AG10803 (cell line): ENCODE data around the gene NSUN2.

Experiments used
- DNase-seq: peaks from one replicate; pipeline ENCODE4 v3.0.0; 2010; ENCODE audit warnings: low read depth
- H3K4me3 ChIP-seq: 2 replicates; pipeline ENCODE4 v1.5.1; 2011; ENCODE audit warnings: mild to moderate bottlenecking, low read length, control low read depth
- CTCF ChIP-seq: conservative IDR thresholded peaks from 2 replicates; pipeline ENCODE4 v1.5.1; 2011; ENCODE audit warnings: mild to moderate bottlenecking, low read length, control low read depth, inconsistent platforms

The NSUN2 gene

DNA sequence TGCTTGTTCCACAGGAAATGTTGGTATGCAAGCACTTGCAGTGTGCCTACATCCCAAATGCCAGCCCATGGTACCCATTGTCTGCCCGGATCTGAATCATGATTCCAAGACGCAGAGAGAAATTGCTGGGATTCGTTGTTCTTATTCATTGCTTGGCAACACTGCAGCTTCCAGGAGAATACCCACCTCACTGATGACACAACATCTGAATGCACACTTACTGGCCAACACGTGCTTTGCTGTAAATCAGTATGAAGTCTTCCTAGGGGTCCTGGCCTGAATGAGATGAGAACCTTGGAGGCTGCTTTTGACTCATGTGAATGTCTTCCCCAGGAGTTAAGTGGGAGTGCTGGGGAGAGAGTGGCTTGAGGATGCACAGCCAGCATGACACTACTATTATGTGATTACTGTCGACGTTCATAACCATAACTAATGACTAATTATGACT is 12.0 kb upstream of the NSUN2 start:
- TF ChIP-seq CTCF = no peak
- DNase-seq = no peak
- H3K4me3 ChIP-seq = no peak overlapping the region

GRCh38 chr5:6642655-6643054 is 9.8 kb upstream of the NSUN2 start:
- no peak for DNase-seq

DNA sequence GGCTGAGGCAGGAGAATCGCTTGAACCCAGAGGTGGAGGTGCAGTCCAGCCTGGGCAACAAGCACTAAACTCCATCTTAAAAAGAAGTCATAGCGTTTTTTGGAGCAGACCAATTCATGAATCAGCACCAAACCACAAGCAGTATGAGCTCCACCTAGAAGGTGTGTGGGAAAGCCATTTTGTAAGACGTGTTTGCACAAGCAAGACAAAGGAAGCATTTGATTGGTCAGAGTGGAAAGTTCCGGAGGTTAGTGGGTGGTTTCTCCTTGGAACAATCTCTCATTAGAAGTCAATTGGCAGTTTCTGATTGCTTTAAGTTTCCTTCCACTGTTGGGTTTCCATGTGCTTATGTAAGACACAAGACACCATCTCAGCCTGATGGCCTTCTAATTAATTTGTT is 5.4 kb upstream of the NSUN2 start:
- no peak for TF ChIP-seq CTCF

More at GRCh38 chr5:6642655-6643054, 9.8 kb upstream of the NSUN2 start:
- no peak for TF ChIP-seq CTCF
- H3K4me3 ChIP-seq = no peak overlapping the region

DNA sequence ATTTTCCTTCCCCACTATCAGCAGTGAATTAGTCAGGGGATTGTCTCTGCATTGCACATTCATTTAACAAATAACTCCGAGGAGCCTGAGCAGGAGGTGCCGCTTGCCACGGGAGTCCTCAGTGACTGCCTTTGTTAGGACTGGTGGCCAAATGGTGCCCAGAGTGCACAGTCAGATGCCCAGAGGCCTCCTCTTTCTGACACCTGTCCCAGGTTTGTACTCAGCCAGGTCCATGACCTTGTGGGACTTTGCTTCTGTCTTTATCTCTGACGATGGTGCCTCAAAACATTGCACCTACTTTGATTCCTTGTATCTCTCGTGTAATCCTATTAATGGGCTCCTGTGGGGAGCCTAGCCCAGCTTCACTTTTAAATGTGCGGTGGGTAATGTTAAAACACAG is 4.7 kb upstream of the NSUN2 start:
- no peak for TF ChIP-seq CTCF
- no peak overlapping the region for H3K4me3 ChIP-seq
- no peak for DNase-seq

More for the DNA sequence above, 5.4 kb upstream of the NSUN2 start:
- DNase-seq = no peak
- H3K4me3 ChIP-seq = no peak overlapping the region

GRCh38 chr5:6637022-6637421 is 4.2 kb upstream of the NSUN2 start:
- TF ChIP-seq CTCF = no peak
- no peak for DNase-seq
- H3K4me3 ChIP-seq = no peak overlapping the region

GRCh38 chr5:6636293-6636692 is 3.4 kb upstream of the NSUN2 start:
- DNase-seq = no peak
- no peak overlapping the region for H3K4me3 ChIP-seq
- no peak for TF ChIP-seq CTCF

DNA sequence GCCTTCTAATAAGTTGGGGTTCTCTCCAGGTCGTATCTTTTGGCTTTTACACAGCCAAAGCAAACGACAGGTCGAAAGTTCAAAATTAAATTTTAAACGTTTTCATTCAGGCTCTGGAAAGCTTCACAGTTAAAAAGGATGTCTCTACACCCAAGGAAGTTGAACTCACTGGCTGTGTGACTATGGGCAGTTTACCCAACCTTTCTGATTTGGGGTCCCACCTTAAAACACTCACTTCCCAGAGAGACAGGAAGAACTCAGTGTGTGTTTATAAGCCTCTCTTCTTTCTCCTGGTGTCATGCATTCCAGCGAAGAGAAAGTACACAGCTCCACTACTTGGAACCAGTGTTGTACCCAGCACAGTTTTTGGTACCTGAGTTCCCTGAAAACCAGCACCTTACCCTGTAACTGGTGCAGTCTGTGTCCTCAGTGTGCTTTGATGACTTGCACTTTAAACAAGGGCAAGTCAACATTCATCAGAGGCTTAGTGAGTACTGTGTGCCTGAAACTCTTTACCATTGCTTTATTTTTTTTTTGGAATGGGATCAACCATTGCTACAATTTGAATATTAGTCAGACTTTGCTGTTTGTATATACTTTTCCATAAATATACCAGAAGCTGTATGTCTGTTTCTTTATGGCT is 2.1 kb upstream of the NSUN2 start:
- DNase-seq = no peak
- H3K4me3 ChIP-seq = peak overlapping the region; percentile 93; the same call in 1 of the 2 replicates
- no peak for TF ChIP-seq CTCF
